Duodenal mucosa (tissue), 2 donors: Measurements from ENCODE around the gene ZNF30.
"Not testable (repeated sequence)": the region's sequence is repeated elsewhere in the genome, so short reads cannot be mapped to it uniquely, and the experiment has no call there.

Source experiments
- H3K27ac ChIP-seq: one replicate; pipeline ENCODE4 v1.7.0; 2013; ENCODE audit warnings: low read depth, low read length
- H3K27me3 ChIP-seq, 2 donors: one replicate each; pipeline ENCODE4 v1.7.0; 2013; ENCODE audit warnings: low read length in 2 of 2, control low read depth in 1 of 2; ENCODE audit not compliant: insufficient read depth in 2 of 2, control insufficient read depth in 1 of 2
- H3K36me3 ChIP-seq, 2 donors: one replicate each; pipeline ENCODE4 v1.7.0; 2013; ENCODE audit warnings: low read length in 2 of 2, control low read depth in 1 of 2; ENCODE audit not compliant: insufficient read depth in 2 of 2, control insufficient read depth in 1 of 2
- H3K4me1 ChIP-seq, 2 donors: one replicate each; pipeline ENCODE4 v1.7.0; 2013; ENCODE audit warnings: low read length in 2 of 2, control low read depth in 1 of 2; ENCODE audit not compliant: insufficient read depth in 2 of 2, control insufficient read depth in 1 of 2
- H3K4me3 ChIP-seq, 2 donors: one replicate each; pipeline ENCODE4 v1.7.0; 2013; ENCODE audit warnings: low read length in 2 of 2, low read depth in 1 of 2
- H3K9ac ChIP-seq, 2 donors: one replicate each; pipeline ENCODE4 v1.7.0; 2013; ENCODE audit warnings: low read length in 2 of 2, low read depth in 1 of 2
- H3K9me3 ChIP-seq, 2 donors: one replicate each; pipeline ENCODE4 v1.7.0; 2013; ENCODE audit warnings: low read length in 2 of 2, control low read depth in 1 of 2; ENCODE audit not compliant: control insufficient read depth in 1 of 2

The ZNF30 gene

DNA sequence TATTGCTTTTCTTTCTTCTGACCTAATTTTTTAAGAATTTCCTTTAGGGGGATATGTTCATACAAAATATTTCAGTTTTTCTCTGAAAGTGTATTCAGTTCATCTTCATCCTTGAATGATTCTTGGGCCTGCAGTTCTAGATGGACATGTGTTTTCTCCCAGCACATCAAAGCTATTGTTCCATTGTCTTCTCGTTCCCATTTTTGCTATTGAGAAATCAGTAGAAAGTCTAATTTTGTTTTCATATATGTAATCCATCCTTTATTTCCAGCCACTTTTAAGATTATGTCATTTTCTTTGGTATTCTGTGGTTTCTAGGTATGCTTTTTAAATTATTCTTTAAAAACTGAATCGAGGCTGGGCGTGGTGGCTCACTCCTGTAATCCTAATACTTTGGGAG, 57.6 kb downstream of the ZNF30 start:
- Histone ChIP-seq H3K4me3 (no peak overlapping the region), H3K9me3 (no peaks in the 10 kb centered on the region), H3K4me1 (peaks cover 7 to 12% of the 10 kb centered on the region in 2 donors), H3K36me3 (no peaks in the 10 kb centered on the region), H3K9ac (no peak overlapping the region), H3K27ac (no peak overlapping the region), H3K27me3 (no peaks in the 10 kb centered on the region)

DNA sequence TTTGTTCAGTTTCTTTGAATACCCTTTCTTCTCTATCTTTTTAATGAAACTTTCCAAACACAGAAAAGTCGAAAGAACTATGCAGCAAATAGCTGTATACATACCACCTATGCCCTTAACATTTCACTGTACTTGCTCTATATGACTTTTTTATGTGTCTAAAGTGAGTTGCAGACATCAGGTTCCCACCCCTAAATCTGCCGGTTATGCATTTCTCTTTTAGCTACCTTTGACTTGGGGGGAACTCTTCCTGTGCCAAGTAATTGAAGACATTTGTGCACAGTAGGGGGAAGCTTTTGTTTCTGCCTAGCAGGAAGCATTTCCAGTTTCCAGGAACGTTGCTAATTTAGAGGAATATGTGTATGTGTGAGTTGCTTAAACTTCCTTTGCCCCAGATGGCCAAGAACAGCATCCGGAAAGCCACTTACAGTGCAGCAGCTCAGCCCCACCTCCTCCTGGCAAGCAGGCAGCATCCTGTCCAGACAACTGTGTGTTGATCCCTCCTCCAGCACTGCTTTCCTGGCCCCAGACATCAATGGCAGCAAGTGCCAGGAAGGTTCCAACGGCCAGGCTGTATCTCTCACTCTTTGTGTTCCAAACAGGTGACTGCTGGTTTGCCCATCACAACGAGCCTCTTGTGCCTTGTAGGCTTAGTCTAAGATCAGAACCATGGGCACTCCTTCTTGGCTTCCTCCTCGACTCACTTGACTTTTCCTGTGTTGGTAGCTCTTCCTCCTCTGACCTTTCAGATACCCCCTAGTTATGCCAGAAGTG, 58.7 kb downstream of the ZNF30 start:
- H3K9me3 ChIP-seq: no peaks in the 10 kb centered on the region
- no peaks in the 10 kb centered on the region for H3K27me3 ChIP-seq
- no peak overlapping the region for H3K4me3 ChIP-seq
- no peaks in the 10 kb centered on the region for H3K36me3 ChIP-seq
- no peak overlapping the region for H3K9ac ChIP-seq
- H3K27ac ChIP-seq: no peak overlapping the region
- peaks cover 7 to 8% of the 10 kb centered on the region in 2 donors for H3K4me1 ChIP-seq

GRCh38 chr19:34988119-34988518, 61.4 kb downstream of the ZNF30 start:
- no peak overlapping the region for H3K27ac ChIP-seq
- no peak overlapping the region for H3K4me3 ChIP-seq
- H3K27me3 ChIP-seq: no peaks in the 10 kb centered on the region
- H3K9me3 ChIP-seq: no peaks in the 10 kb centered on the region
- H3K4me1 ChIP-seq: peaks cover 7 to 8% of the 10 kb centered on the region in 2 donors
- no peaks in the 10 kb centered on the region for H3K36me3 ChIP-seq
- H3K9ac ChIP-seq: no peak overlapping the region

- no peak overlapping the region for H3K4me3 ChIP-seq
- H3K9me3 ChIP-seq: no peaks in the 10 kb centered on the region
- no peaks in the 10 kb centered on the region for H3K27me3 ChIP-seq
- no peak overlapping the region for H3K27ac ChIP-seq
- no peaks in the 10 kb centered on the region for H3K36me3 ChIP-seq
- no peak overlapping the region for H3K9ac ChIP-seq
- peaks cover 11 to 12% of the 10 kb centered on the region in 2 donors for H3K4me1 ChIP-seq
Observed at GRCh38 chr19:34989298-34989697, 62.6 kb downstream of the ZNF30 start.

DNA sequence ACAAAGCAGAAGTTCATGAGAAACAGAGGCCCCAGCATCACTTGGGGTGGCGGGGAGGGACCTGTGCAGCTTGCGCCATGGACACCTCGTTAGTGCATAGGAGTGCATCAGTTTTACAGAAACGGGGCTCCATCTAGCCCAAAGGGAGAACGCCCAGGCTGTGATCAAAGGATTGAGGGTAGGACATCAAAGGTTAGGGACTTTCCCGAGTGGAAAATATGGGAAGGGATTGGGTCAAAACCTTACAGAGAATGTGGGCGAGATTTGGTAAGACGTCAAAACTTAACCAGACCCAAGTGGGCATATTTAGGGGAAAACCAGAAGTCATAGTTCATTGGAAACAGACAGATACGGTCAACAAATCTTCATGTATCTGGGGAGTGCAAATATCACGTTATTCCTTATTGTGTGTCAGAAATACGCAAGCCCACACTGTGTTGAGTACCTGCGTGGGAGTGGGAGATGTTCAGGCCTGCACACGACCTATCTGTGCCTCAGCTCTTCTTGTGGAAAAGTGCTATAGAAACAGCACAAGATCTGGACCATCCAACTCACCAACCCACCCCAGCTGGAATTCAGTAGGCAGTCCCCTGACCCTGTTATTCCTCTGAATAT, 64.0 kb downstream of the ZNF30 start:
- Histone ChIP-seq H3K27me3 (no peaks in the 10 kb centered on the region), H3K4me1 (peaks cover 16 to 20% of the 10 kb centered on the region in 2 donors), H3K4me3 (no peak overlapping the region), H3K27ac (no peak overlapping the region), H3K9me3 (no peaks in the 10 kb centered on the region), H3K9ac (no peak overlapping the region), H3K36me3 (no peaks in the 10 kb centered on the region)

DNA sequence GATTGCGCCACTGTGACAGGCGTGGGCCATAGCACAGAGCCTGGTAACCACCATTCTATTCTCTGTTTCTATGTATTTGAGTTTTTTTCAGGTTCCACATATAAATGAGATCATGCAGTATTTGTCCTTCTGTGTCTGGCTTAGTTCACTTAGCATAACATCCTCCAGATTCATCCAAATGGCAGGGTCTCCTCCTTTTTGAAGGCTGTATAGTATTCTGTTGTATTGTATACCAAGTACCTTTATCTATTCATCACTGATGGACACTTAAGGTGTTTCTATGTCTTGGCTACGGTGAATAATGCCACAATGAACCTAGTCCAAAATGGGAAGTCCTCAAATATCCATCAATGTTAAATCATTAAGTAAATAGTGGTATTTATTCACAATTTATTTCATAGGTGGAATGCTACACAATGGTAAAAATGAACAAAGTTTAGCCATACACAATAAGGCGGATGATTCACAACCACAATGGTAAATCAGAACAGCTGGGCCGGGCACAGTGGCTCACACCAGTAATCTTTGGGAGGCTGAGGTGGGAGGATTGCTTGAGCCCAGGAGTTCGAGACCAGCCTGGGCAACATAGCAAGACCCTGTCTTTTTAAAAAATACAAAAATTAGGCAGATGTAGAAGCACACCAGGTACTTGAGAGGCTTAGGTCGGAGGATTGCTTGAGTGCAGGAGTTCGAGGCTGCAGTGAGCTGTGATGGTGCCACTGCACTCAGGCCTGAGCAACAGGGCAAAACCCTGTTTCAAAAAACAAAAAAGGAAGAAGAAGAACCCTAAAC, 65.0 kb downstream of the ZNF30 start:
- Histone ChIP-seq H3K9ac (no peak overlapping the region), H3K36me3 (no peaks in the 10 kb centered on the region), H3K4me3 (no peak overlapping the region)

GRCh38 chr19:34992582-34992981, 65.9 kb downstream of the ZNF30 start:
- H3K9ac ChIP-seq, H3K9me3 ChIP-seq, H3K4me3 ChIP-seq, H3K27ac ChIP-seq, H3K36me3 ChIP-seq, H3K27me3 ChIP-seq: not testable (repeated sequence)
- peaks cover 14 to 34% of the 10 kb centered on the region in 2 donors for H3K4me1 ChIP-seq

More for the DNA sequence above, 65.0 kb downstream of the ZNF30 start:
- H3K27me3 ChIP-seq: no peaks in the 10 kb centered on the region
- H3K9me3 ChIP-seq: no peaks in the 10 kb centered on the region
- H3K27ac ChIP-seq: no peak overlapping the region
- H3K4me1 ChIP-seq: peaks cover 14 to 26% of the 10 kb centered on the region in 2 donors

DNA sequence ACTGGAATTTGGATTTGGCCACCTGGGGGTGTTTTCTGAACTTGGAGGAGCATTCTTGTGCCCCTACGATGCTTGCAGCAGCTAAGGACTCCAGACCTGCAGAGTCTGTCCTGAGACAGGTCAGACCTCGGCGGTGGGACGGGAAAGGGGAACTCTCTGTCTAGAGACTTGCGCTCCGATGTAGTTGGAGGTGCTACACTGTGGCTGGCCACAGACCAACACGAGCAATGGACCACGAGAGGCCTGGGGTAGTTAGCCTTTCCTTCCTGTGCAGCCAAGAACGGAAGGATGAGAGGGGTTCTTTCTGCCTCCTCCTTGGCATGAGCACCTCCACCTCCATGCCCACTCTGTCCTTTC, 67.6 kb downstream of the ZNF30 start:
- no peaks in the 10 kb centered on the region for H3K36me3 ChIP-seq
- H3K27me3 ChIP-seq: no peaks in the 10 kb centered on the region
- H3K4me3 ChIP-seq: no peak overlapping the region
- H3K27ac ChIP-seq: peak overlapping the region; percentile 64
- H3K9me3 ChIP-seq: no peaks in the 10 kb centered on the region
- H3K4me1 ChIP-seq: peaks cover 22 to 44% of the 10 kb centered on the region in 2 donors
- H3K9ac ChIP-seq: peak overlapping the region in 1 of 2 donors; percentile 18
